WI38 (cell line): Measurements from ENCODE around the gene CATSPERZ.
A peak's percentile ranks its signal among the peaks of the same experiment; 100 is the strongest.

Source experiments
- H3K4me3 ChIP-seq: 2 replicates; pipeline ENCODE4 v1.5.1; 2011; ENCODE audit warnings: low read depth, mild to moderate bottlenecking, control low read depth, low read length
- CTCF ChIP-seq: IDR thresholded peaks from 2 replicates; pipeline ENCODE4 v1.5.1; 2012; ENCODE audit warnings: low read depth, mild to moderate bottlenecking, control low read depth, low read length

The CATSPERZ gene

GRCh38 chr11:64299847-64300648, at the start of gene CATSPERZ:
TSS of gene CATSPERZ (plus strand) at chr11:64300358. CDS start at chr11:64300411, 53 bp downstream.
- peak within 1 kb of the TSS; percentile 23 for H3K4me3 ChIP-seq
- TF ChIP-seq CTCF: no peak

- peak overlapping the region; percentile 60 for H3K4me3 ChIP-seq
- TF ChIP-seq CTCF: no peak
Measured at GRCh38 chr11:64250415-64251015, 49.6 kb upstream of the CATSPERZ start.

- H3K4me3 ChIP-seq: peak within 1 kb of the TSS; percentile 87
- TF ChIP-seq CTCF: peak; percentile 45; the same call in 1 of the 2 replicates
Measured at GRCh38 chr11:64251016-64251752, 49.0 kb upstream of the CATSPERZ start, which contains the start of gene PLCB3. TSS of gene PLCB3 (plus strand) at chr11:64251530. CDS start at chr11:64251650, 120 bp downstream.

- H3K4me3 ChIP-seq: peak overlapping the region; percentile 87
- no peak for TF ChIP-seq CTCF
Measured at GRCh38 chr11:64251753-64252002, 48.5 kb upstream of the CATSPERZ start.

- H3K4me3 ChIP-seq: peak overlapping the region; percentile 87
- peak; percentile 54 for TF ChIP-seq CTCF
Measured at GRCh38 chr11:64252003-64252872, 47.9 kb upstream of the CATSPERZ start.

- H3K4me3 ChIP-seq: peak overlapping the region; percentile 87
- no peak for TF ChIP-seq CTCF
Measured at GRCh38 chr11:64253043-64253442, 47.1 kb upstream of the CATSPERZ start.
